Erythroblast (primary cell): ENCODE measurements around the gene DNM2.

Experiments used
- GATA1 ChIP-seq: IDR thresholded peaks from 2 replicates; pipeline ENCODE4 v1.6.1; 2011; ENCODE audit warnings: low read depth, mild to moderate bottlenecking, control low read depth, low read length, moderate library complexity
- POLR2A ChIP-seq: IDR thresholded peaks from 2 replicates; pipeline ENCODE4 v1.6.1; 2011; ENCODE audit warnings: mild to moderate bottlenecking, low read length

GRCh38 chr19:10832939-10833296 is 115.0 kb downstream of the DNM2 start:
- TF ChIP-seq POLR2A (no peak), GATA1 (no peak)
